Activated CD8-positive, alpha-beta memory T cell treated with anti-CD3 and anti-CD28 coated beads, Interleukin-2, amount 10 ng/mL, durations not matched to agents 7 days and 5 days (primary cell): ENCODE results near the gene OR52H1. TPM values are rescaled to one million over a fixed set of nuclear protein-coding genes. Genes with fewer than 3 reads are reported as not detected.

Experiments used
- ATAC-seq: fragments of 150-1000 bp; cut with Tn5 transposase; one replicate; pipeline ENCODE4 v1.10.0; 2021; ENCODE audit warnings: moderate library complexity
- CTCF ChIA-PET: fragments of 350-600 bp; sonication (Branson Sonifier 250); formaldehyde crosslinking; loops from one replicate; lab custom pipeline; 2021; ENCODE audit warnings: antibody characterized with exemption; lab: Charles Lee
- DNase-seq: peaks from one replicate; pipeline ENCODE4 v3.0.0-alpha.2; 2020
- H3K27ac Mint-ChIP-seq: one replicate; pipeline ENCODE4 v1.8.0; 2021; ENCODE audit warnings: mild to moderate bottlenecking, mixed read lengths
- H3K27me3 Mint-ChIP-seq: one replicate; pipeline ENCODE4 v1.8.0; 2021; ENCODE audit warnings: mixed read lengths
- H3K36me3 Mint-ChIP-seq: one replicate; pipeline ENCODE4 v1.8.0; 2021; ENCODE audit warnings: mild to moderate bottlenecking, mixed read lengths
- H3K4me1 Mint-ChIP-seq: one replicate; pipeline ENCODE4 v1.8.0; 2021; ENCODE audit warnings: mixed read lengths
- H3K4me3 Mint-ChIP-seq: one replicate; pipeline ENCODE4 v1.8.0; 2021; ENCODE audit warnings: mild to moderate bottlenecking, moderate library complexity, mixed read lengths
- H3K9me3 Mint-ChIP-seq: one replicate; pipeline ENCODE4 v1.8.0; 2022; ENCODE audit warnings: low read depth, mixed read lengths
- total RNA-seq, 2 experiments: library from RNA; stranded (reverse); gene quantifications; one replicate each; pipeline ENCODE4 v1.2.3, GENCODE V29; 2021

OR52H1 gene
- total RNA-seq, 2 experiments from 2014 or later = not detected

GRCh38 chr11:5521540-5521939, 26.8 kb downstream of the OR52H1 start:
- Mint-ChIP-seq H3K36me3 (no peaks in the 10 kb centered on the region), H3K9me3 (no peaks in the 10 kb centered on the region), H3K4me3 (no peak overlapping the region), H3K4me1 (no peaks in the 10 kb centered on the region), H3K27ac (no peak overlapping the region), H3K27me3 (no peaks in the 10 kb centered on the region)
- no peak for DNase-seq
- no peak for ATAC-seq
- CTCF ChIA-PET = no interaction called here

GRCh38 chr11:5516599-5516998, 31.7 kb downstream of the OR52H1 start, which contains the start of gene UBQLNL:
Gene UBQLNL (minus strand): TSS chr11:5516699. CDS start chr11:5516441, 258 bp downstream.
- Mint-ChIP-seq H3K4me3 (no peak within 1 kb of the TSS), H3K27ac (no peak within 1 kb of the TSS), H3K4me1 (no peaks in the 10 kb centered on the region), H3K36me3 (no peaks in the 10 kb centered on the region), H3K27me3 (peaks cover 6% of the 10 kb centered on the region), H3K9me3 (no peaks in the 10 kb centered on the region)
- DNase-seq = no peak
- ATAC-seq = no peak
- CTCF ChIA-PET = no interaction called here

GRCh38 chr11:5514841-5515240, 33.5 kb downstream of the OR52H1 start:
- Mint-ChIP-seq H3K27ac (no peak overlapping the region), H3K36me3 (no peaks in the 10 kb centered on the region), H3K4me3 (no peak overlapping the region), H3K4me1 (no peaks in the 10 kb centered on the region), H3K27me3 (peaks cover 17% of the 10 kb centered on the region), H3K9me3 (no peaks in the 10 kb centered on the region)
- no peak for DNase-seq
- CTCF ChIA-PET = no interaction called here
- ATAC-seq = no peak

- H3K36me3 Mint-ChIP-seq = no peaks in the 10 kb centered on the region
- CTCF ChIA-PET = no interaction called here
- no peak within 1 kb of the TSS for H3K4me3 Mint-ChIP-seq
- no peak within 1 kb of the TSS for H3K27ac Mint-ChIP-seq
- no peaks in the 10 kb centered on the region for H3K9me3 Mint-ChIP-seq
- no peak for DNase-seq
- ATAC-seq = no peak
- H3K4me1 Mint-ChIP-seq = no peaks in the 10 kb centered on the region
- peaks cover 17% of the 10 kb centered on the region for H3K27me3 Mint-ChIP-seq
Measured at GRCh38 chr11:5509803-5510202, 38.5 kb downstream of the OR52H1 start, which contains the start of gene UBQLN3. Gene UBQLN3 (minus strand): TSS chr11:5509957. CDS start chr11:5509558, 399 bp downstream.

- no peaks in the 10 kb centered on the region for H3K4me1 Mint-ChIP-seq
- H3K9me3 Mint-ChIP-seq = no peaks in the 10 kb centered on the region
- peaks cover 17% of the 10 kb centered on the region for H3K27me3 Mint-ChIP-seq
- CTCF ChIA-PET = no interaction called here
- H3K4me3 Mint-ChIP-seq = no peak overlapping the region
- H3K27ac Mint-ChIP-seq = no peak overlapping the region
- ATAC-seq (no peak), DNase-seq (no peak)
- no peaks in the 10 kb centered on the region for H3K36me3 Mint-ChIP-seq
Measured at GRCh38 chr11:5508605-5509004, 39.7 kb downstream of the OR52H1 start.

- Mint-ChIP-seq H3K27ac (no peak overlapping the region), H3K4me1 (no peaks in the 10 kb centered on the region), H3K4me3 (no peak overlapping the region), H3K36me3 (no peaks in the 10 kb centered on the region), H3K27me3 (peaks cover 14% of the 10 kb centered on the region), H3K9me3 (no peaks in the 10 kb centered on the region)
- ATAC-seq = no peak
- DNase-seq = no peak
- CTCF ChIA-PET = no interaction called here
Measured at GRCh38 chr11:5507933-5508305, 40.4 kb downstream of the OR52H1 start.

- no peak for DNase-seq
- no peak overlapping the region for H3K4me3 Mint-ChIP-seq
- no peaks in the 10 kb centered on the region for H3K9me3 Mint-ChIP-seq
- no peak overlapping the region for H3K27ac Mint-ChIP-seq
- H3K27me3 Mint-ChIP-seq = peaks cover 13% of the 10 kb centered on the region
- H3K36me3 Mint-ChIP-seq = no peaks in the 10 kb centered on the region
- CTCF ChIA-PET = no interaction called here
- ATAC-seq = no peak
- no peaks in the 10 kb centered on the region for H3K4me1 Mint-ChIP-seq
Measured at GRCh38 chr11:5507177-5507932, 41.0 kb downstream of the OR52H1 start.

- Mint-ChIP-seq H3K9me3 (no peaks in the 10 kb centered on the region), H3K36me3 (no peaks in the 10 kb centered on the region), H3K27ac (no peak overlapping the region), H3K4me3 (no peak overlapping the region), H3K27me3 (peaks cover 5% of the 10 kb centered on the region), H3K4me1 (no peaks in the 10 kb centered on the region)
- DNase-seq = no peak
- CTCF ChIA-PET = no interaction called here
- ATAC-seq = no peak
Measured at GRCh38 chr11:5505363-5506048, 42.8 kb downstream of the OR52H1 start.

GRCh38 chr11:5504403-5504921, 43.9 kb downstream of the OR52H1 start:
- no peak overlapping the region for H3K4me3 Mint-ChIP-seq
- H3K9me3 Mint-ChIP-seq = no peaks in the 10 kb centered on the region
- CTCF ChIA-PET = no interaction called here
- DNase-seq (no peak), ATAC-seq (no peak)
- H3K4me1 Mint-ChIP-seq = no peaks in the 10 kb centered on the region
- H3K27ac Mint-ChIP-seq = no peak overlapping the region
- H3K36me3 Mint-ChIP-seq = no peaks in the 10 kb centered on the region
- H3K27me3 Mint-ChIP-seq = peaks cover 3% of the 10 kb centered on the region

GRCh38 chr11:5500393-5500801, 47.9 kb downstream of the OR52H1 start:
- Mint-ChIP-seq H3K9me3 (no peaks in the 10 kb centered on the region), H3K36me3 (no peaks in the 10 kb centered on the region), H3K4me3 (no peak overlapping the region), H3K27ac (no peak overlapping the region), H3K27me3 (peaks cover 7% of the 10 kb centered on the region), H3K4me1 (no peaks in the 10 kb centered on the region)
- ATAC-seq = no peak
- CTCF ChIA-PET = no interaction called here
- DNase-seq = no peak

- no peaks in the 10 kb centered on the region for H3K36me3 Mint-ChIP-seq
- ATAC-seq = no peak
- peaks cover 7% of the 10 kb centered on the region for H3K27me3 Mint-ChIP-seq
- no peak for DNase-seq
- CTCF ChIA-PET = no interaction called here
- no peaks in the 10 kb centered on the region for H3K4me1 Mint-ChIP-seq
- H3K4me3 Mint-ChIP-seq = no peak overlapping the region
- H3K9me3 Mint-ChIP-seq = no peaks in the 10 kb centered on the region
- H3K27ac Mint-ChIP-seq = no peak overlapping the region
Measured at GRCh38 chr11:5499671-5500070, 48.7 kb downstream of the OR52H1 start.
